GM19023 (cell line): ENCODE results near the gene LCN10.

Experiments used
- ATAC-seq: cut with Tn5 transposase; IDR thresholded peaks from one replicate; pipeline ENCODE4 v1.9.1; 2021; ENCODE audit warnings: mild to moderate bottlenecking, moderate library complexity; ENCODE audit not compliant: unreplicated experiment

LCN10 gene

DNA sequence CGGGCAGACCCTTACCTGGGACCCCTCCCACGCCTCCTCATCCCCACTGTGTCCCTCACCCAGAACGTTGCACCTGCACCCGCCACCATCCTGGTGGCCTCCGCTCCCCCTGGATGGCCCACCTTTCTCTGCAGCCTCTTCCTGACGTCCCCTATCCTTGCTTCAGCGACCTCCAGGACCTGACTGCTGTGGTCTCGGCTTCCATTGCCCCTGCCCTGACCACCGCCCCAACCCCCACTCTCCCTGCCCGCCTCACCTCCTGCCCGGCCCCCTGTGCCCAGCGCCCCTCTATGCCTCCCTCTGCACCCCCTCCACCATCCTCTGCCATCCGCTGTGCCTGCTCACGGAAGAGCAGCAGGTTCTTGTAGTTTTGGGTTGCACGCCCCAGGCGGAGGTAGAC is 2.2 kb downstream of the LCN10 start:
- no peak for ATAC-seq

DNA sequence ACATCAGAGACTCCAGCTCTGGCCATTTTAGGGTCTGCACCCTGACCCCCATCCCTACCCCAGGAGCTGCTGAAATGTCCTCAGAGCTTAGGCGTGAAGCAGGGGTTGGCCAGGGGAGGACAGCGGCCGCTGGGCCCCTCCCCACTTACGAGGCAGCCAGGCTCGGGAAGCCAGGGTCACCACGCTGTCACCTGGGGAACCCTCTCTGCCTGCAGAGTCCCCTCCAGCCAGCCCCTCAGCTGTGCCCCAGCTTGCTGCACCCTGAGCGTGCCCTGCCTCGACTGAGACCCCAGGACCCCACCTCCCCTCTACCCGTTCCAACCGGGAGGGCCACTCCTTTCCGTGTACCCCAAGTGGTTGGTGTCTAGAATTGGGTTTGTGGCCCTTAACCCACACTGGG is 2.7 kb downstream of the LCN10 start:
- ATAC-seq: no peak

DNA sequence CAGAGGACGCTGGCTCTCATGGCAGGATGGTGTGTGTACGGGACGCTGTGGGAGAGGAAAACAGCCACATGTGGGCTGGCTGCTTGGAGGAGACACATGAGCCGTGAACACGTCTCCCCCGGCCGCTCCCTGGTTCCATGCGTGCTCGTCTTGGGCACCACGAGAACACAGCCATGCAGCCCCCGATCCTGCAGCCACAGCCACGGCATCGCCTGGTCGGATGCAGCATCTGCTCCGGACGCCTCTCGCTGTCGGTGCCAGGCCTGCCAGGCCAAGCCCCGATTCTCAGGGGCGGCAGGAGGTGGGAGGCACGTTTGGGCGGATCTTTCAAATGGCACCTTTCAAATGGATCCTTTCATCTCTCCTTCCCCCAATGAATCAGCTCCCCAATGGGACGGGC is 3.2 kb downstream of the LCN10 start:
- ATAC-seq: no peak

DNA sequence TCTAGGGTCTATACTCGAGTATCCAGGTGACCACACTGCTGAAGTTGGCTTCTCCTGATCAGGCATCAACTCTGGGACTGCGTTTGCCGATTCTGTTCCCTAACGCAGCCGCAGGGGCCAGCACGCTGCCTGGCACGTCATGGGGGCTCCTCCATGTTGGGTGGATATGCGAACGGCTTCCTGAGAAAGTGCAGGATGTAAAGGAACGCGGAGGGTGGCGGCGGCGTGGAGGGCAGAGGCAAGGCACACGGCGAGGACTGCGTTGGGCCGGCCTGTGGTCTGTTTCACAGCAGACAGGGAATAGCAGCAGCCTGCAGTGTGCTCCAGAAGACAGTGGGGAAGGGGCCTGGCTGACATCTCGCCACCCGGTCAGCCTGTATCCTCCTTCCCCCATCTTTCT is 3.8 kb downstream of the LCN10 start:
- ATAC-seq: no peak

DNA sequence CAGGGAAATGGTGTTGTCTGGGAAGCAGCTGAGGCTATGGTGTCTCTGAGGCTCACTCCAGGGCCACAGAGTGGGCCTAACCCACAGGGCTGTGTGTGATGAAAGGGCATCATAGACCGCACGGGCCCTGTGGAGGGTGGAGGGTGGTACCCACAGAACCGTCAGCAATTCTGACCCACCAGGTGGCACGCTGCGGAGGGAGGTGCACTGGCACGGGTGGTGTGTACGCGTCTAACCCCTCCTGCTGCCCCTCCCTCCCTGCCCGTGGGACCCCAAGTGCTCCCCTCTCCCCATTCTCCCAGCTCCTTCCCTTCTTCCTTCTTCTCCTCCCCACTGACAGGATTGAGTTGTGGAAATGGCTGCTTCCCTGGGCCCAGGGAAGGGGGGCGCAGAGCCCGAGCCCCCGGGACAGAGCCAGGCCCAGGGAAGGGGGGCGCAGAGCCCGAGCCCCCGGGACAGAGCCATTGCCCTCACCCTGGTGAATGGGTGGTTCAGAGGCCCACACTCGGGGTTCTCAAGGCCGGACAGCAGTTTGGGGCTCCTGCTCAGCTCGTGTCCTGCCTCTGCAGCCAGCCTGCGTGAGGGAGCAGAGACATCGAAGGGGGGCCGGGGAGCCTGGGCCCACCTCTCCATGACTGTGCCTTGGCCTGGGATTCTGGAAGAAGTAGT is 6.8 kb downstream of the LCN10 start:
- no peak for ATAC-seq

DNA sequence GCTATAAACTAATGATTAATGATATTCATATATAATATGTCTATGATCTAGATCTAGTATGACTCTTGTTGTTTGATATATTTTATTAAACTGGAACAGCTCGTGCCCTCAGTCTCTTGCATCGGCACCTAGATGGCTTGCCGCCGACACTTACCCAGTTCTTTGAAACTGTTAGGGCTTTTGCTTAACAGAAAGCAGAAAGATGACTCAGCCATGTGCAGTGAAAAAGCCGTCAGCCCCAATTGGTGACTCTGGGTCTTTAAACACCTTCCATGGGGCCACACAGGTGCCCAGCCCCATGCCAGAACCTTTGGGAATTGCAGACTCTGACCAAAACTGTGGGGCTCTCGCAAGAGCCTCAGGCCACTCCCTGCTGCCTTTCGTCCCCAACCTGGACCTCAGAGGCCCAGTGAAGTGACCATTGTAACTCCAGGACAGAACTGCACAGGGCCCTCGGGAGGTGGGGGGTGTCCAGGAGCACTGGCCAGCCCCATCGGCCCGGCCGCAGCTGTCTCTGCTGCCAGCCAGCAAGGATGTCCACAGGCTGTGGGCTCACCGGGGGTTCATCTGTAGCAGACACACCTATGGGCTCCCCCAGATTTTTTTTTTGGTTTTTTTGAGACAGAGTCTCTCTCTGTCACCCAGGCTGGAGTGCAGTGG is 7.8 kb downstream of the LCN10 start:
- no peak for ATAC-seq

DNA sequence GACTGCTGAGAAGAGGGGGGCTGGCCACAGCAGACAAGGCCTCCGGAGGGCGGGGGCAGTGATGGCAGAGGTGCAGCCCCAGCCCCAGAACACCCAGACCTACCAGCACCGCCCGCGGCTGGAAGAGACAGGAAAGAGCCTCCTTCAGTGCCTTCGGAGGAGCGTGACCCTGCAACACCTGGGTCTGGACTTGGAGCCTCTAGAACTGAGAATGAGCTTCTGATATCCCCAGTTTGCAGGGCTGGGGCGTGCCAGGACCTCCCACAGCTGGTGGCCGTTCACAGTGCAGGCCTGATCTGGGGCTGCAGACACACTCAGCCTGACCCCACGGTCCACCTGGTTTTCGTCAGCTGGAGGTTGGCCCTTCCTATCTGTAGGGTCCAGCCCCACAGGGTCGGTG is 9.1 kb downstream of the LCN10 start:
- no peak for ATAC-seq

DNA sequence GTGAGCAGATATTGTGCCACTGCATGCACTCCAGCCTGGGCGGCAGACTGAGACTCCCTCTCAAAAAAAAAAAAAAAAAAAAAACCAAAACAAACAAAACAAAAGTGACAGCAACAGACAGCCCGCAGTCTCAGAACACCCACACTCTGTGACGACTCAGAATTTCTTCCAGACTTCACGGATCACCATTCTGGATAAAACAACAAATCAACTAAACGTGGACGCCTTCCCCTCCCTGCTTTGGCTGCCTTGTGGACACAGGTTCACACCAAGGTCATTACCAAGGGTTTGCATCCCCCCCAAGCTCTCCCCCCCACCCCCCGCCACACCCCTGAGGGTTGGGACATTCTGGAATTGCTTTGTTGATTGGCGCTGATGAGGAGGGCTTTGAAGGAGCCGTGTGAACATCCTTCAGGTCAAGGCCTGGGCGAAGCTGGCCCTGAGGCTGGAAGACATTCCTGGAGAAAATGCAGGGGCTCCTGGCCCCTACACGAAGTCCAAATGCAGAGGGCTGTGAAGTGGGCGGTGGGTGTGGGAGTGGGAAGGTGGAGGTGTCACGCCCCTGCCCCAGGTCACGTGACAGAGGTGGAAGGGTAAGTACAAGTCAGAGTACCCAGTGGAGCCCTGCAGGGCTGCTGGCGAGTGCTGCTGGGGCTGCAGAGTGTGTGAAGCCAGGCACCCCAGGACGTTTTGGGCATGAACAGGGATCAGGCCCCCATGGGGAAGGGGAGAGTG is 10.1 kb downstream of the LCN10 start:
- ATAC-seq: no peak

DNA sequence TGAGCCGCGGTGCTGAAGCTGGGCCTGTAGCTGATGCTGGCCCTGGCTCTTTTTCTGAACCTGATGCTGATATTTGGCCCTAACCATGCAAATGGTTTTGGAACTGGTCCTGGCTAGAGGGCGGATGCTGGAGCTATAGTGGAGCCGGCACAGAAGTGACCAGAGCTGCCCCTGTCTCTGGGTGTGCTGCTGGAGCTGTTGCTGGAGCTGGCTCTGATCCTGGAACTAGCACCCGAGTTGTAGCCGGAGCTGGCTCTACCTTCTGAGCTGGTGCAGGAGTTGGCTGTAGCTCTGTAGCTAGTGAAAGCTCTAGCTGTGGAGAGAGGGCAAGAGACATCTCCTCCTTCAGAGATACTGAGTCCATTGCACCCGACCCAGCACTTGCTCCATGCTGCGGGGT is 12.8 kb downstream of the LCN10 start:
- ATAC-seq: no peak

DNA sequence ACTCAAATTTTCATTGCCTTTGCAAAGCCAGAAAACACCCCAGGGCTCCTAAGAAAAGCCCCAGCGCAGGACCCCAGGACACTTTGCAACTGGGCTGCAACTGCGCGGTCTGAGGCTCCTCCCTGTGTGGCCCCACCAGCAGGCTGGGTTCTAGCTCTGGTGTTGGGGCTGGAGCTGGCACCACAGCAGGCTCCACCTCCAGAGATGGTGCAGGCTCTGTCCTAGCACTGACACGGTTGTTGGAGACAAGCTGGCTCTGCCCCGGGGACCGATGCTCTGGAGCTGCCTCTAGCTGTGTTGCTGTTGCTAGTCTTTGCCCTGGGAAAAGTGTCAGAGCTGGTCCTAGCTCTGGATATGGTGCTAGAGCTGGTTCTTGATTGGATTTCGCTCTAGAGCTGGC is 13.6 kb downstream of the LCN10 start:
- no peak for ATAC-seq

DNA sequence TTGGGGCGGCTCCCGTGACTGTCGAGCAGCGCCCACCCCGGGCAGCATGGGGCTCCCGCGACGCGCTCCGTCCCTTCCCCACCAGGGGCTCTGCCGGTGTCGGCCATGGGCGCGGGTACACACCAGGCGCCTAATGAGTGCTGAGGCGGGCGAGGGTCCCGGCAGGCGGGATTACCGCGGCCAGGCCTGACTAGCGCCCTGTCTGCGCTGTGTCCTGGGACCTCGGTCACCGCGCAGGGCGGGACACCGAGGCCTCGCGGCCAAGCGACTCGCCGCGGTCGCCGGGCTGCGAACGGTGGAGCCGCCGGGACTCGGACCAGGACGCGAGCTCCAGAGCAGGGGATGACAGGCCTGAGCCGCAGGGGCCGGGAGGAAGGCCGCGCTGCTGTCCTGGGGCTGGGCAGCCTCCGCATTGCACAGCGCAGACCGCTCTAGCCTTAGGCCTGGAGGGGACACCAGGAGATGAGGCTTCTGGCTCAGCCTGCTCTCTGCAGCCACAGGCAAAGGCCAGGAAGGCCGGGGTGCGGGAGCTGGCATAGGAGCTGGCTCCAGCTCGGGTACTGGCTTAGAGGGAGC is 14.1 kb downstream of the LCN10 start:
- ATAC-seq: peak; percentile 16

DNA sequence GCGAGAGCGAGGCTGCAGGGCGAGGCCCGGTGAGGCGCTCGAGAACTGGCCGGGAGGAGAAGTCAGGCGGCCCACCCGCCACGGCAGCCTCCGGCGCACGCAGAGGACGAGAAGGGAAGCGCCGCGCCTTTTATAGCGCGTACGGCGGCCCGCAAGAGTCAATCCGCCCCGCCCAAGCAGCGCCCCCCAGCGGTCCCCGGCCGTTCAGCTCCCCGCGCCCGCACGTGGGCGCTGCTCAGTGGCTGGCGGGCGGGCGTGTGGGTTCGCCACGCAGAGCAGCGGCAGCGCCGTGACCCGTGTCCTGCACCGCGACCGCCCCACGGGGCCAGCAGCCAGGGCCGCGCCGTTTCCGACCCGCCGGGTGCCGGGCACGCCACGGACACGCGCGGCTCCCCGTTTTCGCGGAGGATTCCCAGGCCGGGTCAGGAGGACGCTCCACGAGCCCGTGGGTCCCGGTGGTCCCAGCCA is 14.6 kb downstream of the LCN10 start:
- ATAC-seq: peak; percentile 58

DNA sequence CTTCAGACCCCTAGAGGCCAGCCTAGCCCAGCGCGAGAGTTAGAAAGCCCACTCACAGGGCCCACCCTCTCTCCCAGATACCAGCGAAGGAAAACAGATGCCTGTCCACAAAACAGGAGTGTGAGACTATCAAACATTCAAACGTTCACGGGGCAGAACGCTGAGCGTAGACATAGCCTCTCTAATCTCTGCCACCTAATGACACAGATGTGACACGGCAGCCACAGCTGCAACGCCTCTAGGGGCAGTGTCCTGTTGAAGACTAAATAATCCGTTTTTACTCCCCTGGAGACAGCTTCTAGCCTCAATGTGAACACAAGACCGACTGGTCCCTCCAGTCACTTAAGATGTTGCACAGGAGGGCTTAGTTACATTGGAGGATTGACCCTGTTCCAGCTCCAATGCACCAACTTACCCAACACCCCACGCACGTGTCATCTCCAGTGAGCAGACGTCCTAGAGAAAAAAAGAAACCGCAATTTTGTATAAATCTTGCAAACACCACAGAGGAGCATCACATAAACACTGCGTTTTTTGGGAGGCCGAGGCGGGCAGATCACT is 16.0 kb downstream of the LCN10 start:
- no peak for ATAC-seq

DNA sequence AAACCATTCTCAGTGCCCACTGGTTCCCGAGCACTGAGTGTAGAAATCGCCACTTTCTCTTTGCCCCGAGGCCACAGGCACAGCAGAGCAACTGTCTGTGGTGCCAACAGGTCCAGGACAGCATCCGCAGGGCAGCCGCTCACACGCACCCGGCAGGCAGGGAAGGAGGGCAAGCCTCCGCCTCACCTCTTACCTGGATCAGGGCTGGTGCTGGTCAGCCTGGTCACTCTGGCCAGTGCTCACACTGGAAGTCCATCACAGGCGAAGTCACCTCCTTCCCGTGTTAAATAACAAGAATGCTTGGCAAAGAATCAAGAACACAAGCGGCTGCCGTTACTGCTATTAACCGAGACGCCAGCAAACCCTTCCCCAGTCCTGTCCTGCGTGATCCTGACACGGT is 16.6 kb downstream of the LCN10 start:
- ATAC-seq: no peak

DNA sequence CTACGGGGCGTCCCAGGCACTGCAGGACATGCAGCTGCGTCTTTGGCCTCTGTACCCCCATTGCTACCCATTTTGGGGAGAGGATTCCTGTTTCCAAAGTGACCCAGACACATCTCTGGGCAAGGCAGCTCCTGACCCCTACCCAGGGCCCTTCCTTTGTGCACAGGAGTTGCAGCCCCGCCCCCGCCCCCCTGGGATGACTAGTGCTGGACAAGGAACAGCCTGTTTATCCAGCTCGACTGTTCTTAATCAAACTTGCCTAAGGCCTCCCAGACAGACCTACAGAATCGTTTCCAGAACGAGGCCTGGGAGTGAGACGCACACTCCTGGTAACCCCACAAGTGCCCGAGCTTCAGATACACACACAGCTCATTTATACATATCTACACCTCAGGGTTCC is 17.1 kb downstream of the LCN10 start:
- ATAC-seq: no peak

DNA sequence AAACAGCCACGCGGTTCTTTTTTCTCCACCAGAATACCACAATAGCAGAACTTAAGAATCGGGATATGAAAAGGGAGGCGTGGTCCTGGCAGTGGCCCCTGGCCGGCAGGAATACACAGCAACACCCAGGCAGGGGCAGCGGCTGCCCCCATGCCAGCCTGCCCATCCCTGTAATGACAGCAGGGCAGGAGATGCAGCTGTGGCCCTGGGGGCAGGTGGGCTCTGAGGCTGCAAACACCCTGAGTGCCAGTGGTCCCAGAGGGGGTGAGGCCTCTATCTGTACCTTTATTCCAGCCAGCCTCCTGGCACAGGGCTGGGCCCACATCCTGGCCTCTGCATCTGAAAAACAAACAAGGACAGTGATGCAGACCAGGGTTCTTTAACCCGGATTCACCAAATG is 18.0 kb downstream of the LCN10 start:
- no peak for ATAC-seq

DNA sequence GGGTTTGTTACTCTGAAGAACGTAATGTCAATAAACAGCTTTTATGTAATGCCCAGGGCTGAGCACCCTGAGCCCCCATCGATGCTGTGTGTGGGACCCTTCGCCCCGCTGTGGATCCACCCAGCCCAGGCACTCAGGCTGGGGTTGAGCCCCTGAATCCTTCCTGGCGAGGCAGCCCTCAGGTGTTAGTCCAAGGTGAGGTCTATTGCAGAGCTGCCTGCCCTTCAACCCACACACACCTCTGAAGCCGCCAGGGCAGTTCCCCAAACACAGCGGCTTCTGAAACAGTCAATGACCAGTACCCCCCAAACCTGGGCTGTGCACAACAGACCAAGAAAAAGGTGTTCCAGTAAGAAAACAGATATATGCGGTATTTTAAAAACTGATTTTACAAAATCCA is 18.8 kb downstream of the LCN10 start:
- no peak for ATAC-seq

DNA sequence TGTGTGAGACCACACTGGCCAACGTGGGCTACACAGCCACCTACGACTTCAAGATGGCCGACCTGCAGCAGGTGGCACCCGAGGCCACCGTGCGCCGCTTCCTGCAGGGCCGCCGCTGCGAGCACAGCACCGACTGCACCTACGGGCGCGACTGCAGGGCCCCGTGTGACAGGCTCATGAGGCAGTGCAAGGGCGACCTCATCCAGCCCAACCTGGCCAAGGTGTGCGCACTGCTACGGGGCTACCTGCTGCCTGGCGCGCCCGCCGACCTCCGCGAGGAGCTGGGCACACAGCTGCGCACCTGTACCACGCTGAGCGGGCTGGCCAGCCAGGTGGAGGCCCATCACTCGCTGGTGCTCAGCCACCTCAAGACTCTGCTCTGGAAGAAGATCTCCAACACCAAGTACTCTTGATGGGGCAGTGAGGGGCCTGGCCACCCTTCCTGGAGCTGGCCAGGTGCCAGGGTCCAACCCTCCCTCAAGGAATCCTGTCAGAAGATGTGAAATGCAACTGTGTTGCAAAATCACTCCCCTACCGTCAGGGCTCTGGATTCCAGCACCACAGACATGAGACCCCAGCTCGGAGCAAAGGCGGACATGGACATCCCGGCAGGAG is 19.3 kb downstream of the LCN10 start:
- no peak for ATAC-seq

DNA sequence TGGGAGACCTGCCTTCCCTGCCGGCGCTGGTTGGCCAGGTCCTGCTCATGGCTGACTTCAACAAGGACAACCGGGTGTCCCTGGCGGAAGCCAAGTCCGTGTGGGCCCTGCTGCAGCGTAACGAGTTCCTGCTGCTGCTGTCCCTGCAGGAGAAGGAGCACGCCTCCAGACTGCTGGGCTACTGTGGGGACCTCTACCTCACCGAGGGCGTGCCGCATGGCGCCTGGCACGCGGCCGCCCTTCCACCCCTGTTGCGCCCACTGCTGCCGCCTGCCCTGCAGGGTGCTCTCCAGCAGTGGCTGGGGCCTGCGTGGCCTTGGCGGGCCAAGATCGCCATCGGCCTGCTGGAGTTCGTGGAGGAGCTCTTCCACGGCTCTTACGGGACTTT is 19.8 kb downstream of the LCN10 start:
- ATAC-seq: no peak

DNA sequence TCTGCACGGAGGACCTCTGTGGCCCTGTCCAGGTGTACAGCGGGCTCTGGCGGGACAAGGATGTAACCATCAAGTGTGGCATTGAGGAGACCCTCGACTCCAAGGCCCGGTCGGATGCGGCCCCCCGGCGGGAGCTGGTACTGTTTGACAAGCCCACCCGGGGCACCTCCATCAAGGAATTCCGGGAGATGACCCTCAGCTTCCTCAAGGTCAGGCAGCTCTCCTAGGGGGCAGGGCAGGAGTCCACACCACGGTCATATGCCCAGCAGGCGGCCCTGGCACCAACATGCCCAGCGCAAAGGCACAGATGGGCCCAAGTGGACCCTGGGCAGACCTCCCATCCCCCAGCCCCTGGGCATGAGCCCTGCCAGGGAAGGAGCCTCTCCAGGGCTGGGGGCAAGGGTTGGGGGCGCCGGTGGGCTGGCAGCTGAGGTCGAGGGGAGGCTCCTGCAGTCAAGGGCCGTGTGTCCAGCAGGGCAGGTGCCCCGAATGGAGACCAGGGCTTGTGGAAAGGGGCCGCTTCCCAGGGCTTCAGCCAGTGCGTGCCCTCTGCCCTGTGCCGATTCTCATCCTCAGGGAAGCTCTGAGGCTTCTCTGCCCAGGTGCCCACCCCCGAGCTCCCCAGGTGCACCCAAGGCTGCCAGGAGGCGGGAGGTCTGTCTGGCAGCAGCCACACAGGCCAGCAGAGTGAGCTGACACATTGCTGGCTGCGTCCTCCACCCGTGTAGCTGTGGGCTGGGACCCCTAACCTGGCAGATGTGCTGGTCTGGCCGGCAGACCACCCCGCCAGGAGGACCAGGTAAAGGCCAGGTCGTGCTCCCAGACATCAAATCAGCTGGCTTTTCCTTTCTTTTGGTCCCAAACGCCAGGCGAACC is 20.4 kb downstream of the LCN10 start:
- no peak for ATAC-seq
